ENCODE data around the gene GLYATL1.
"Not testable (repeated sequence)": the region's sequence is repeated elsewhere in the genome, so short reads cannot be mapped to it uniquely, and the experiment has no call there.

Gene GLYATL1

DNA sequence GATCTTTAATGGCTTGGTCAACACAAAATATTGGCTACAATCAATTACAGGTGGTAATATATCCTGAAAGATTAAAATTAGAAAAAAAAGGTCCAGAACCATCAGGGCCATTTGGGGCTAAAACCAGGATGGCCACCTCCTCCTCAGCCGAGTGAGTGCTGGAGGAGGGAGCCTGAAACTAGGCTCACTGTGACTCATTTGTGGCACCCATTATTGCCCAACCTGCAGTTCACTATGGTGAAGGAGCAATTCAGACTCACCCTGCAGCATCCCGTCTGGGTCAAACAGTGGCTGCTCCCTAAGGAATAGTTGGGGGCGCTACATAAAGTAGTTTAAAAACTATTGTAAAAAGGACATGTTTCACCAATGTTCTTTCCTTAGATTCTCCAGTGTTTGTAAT, 60.7 kb downstream of the GLYATL1 start:
- H3K4me3 Mint-ChIP-seq, result no peak overlapping the region
- H3K4me1 Mint-ChIP-seq, result no peaks in the 10 kb centered on the region
- no peak overlapping the region for H3K27ac Mint-ChIP-seq
- H3K9me3 Mint-ChIP-seq, result no peaks in the 10 kb centered on the region
- TF ChIP-seq, protein P1, sequence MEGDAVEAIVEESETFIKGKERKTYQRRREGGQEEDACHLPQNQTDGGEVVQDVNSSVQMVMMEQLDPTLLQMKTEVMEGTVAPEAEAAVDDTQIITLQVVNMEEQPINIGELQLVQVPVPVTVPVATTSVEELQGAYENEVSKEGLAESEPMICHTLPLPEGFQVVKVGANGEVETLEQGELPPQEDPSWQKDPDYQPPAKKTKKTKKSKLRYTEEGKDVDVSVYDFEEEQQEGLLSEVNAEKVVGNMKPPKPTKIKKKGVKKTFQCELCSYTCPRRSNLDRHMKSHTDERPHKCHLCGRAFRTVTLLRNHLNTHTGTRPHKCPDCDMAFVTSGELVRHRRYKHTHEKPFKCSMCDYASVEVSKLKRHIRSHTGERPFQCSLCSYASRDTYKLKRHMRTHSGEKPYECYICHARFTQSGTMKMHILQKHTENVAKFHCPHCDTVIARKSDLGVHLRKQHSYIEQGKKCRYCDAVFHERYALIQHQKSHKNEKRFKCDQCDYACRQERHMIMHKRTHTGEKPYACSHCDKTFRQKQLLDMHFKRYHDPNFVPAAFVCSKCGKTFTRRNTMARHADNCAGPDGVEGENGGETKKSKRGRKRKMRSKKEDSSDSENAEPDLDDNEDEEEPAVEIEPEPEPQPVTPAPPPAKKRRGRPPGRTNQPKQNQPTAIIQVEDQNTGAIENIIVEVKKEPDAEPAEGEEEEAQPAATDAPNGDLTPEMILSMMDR (IDR thresholded peaks at IDR 0.05), result no peak
- H3K27me3 Mint-ChIP-seq (ENCODE audit: low read depth, poor library complexity), result peaks cover 2% of the 10 kb centered on the region
- H3K36me3 Mint-ChIP-seq (ENCODE audit: low read depth), result no peaks in the 10 kb centered on the region
- no peak for DNase-seq

DNA sequence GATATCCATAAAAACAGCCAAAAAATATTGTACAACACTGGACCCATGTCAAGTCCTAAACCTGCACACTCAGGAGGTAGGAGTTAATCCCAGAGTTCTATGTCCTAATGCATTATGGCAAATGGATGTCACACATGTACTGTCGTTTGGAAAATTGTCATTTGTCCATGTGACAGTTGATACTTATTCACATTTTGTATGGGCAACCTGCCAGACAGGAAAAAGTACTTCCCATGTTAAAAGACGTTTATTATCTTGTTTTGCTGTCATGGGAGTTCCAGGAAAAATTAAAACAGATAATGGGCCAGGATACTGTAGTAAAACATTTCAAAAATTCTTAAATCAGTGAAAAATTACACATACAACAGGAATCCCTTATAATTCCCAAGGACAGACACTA, 62.7 kb downstream of the GLYATL1 start:
- H3K4me3 Mint-ChIP-seq; H3K27me3 Mint-ChIP-seq (ENCODE audit: low read depth, poor library complexity); H3K27ac Mint-ChIP-seq; DNase-seq; H3K36me3 Mint-ChIP-seq (ENCODE audit: low read depth); H3K9me3 Mint-ChIP-seq; H3K4me1 Mint-ChIP-seq: not testable (repeated sequence)
